22Rv1 (cell line): ENCODE measurements around the gene LARP1.

Source experiments
- CTCF ChIP-seq: fragments of 450-650 bp; IDR thresholded peaks from 2 replicates; pipeline ENCODE4 v1.5.1; 2017; ENCODE audit warnings: mild to moderate bottlenecking
- ZFX ChIP-seq: fragments of 450-650 bp; IDR thresholded peaks from 2 replicates; pipeline ENCODE4 v1.6.1; 2017; ENCODE audit warnings: antibody characterized with exemption, borderline replicate concordance

- no peak for TF ChIP-seq CTCF
- TF ChIP-seq ZFX, result no peak
Measured at GRCh38 chr5:154811239-154811638, 56.1 kb downstream of the LARP1 start.
